RWPE1 (cell line): ENCODE measurements around the gene FRMD4B.

Source experiments
- CTCF ChIA-PET: fragments of 350-600 bp; sonication (Branson Sonifier 250); formaldehyde crosslinking; extraction: SDS; loops from one replicate; lab custom pipeline; 2021; lab: Yijun Ruan, JAX
- POLR2A ChIA-PET: fragments of 400-600 bp; formaldehyde crosslinking; extraction: SDS; loops from one replicate; lab custom pipeline; 2020; ENCODE audit warnings: antibody characterized with exemption; ENCODE audit not compliant: low non-redundant PET; lab: Yijun Ruan, JAX
- DNase-seq: peaks from one replicate; pipeline ENCODE4 v3.0.0; 2012; ENCODE audit warnings: low spot score
- H3K27ac ChIP-seq: fragments of 450-650 bp; 2 replicates; pipeline ENCODE4 v1.5.1; 2017
- CTCF ChIP-seq: fragments of 450-650 bp; conservative IDR thresholded peaks from 2 replicates; pipeline ENCODE4 v1.5.1; 2017; ENCODE audit warnings: low read depth, mild to moderate bottlenecking

FRMD4B gene

DNA sequence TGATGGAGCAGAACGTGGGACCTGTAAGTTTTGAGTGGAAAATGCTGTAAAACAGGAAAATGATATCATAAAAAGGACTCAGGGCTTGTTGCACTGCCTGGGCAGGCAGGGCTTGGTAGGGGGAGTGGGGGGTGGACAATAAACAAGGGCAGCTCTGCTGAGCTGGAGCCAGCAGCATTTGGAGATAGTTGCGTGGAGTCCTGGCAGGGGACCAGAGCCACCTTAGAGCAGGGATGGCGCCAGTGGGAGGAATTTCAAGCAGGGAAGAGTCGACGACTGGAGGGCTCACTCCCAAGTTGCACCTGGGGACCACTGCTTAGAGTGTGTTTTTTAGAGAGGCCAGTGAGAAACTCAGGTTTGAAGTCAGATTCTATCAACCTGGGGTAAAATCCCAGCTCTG, 22.7 kb upstream of the FRMD4B start:
- ChIA-PET POLR2A (no interaction called here), CTCF (interaction anchor here (0.8 kb wide), 1 partner anchor 159 kb away, joined by 3 read pairs; no protein-coding TSS in a partner anchor)
- no peak overlapping the region for H3K27ac ChIP-seq
- DNase-seq = no peak
- no peak for TF ChIP-seq CTCF

DNA sequence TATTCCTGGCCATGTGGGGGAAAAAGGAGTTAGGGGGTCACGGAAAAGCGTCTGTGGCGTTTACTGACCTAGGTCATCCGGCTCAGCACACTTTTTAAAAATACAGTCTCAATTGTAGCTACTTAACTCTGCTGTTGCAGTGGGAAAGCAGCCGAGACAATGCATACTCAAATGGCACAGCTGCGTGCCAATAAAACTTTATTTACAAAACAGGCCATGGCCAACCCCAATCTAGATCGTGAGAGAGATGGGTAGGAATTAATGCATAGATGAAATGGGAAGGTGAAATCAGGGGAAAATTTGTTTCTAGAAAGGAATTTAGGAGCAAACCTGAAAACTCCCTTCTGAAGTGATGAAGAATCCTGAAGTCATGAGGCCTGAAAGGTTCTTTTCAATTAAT, 22.0 kb upstream of the FRMD4B start:
- no peak for DNase-seq
- ChIA-PET POLR2A (no interaction called here), CTCF (interaction anchor here (0.8 kb wide), 1 partner anchor 159 kb away, joined by 3 read pairs; no protein-coding TSS in a partner anchor)
- no peak overlapping the region for H3K27ac ChIP-seq
- no peak for TF ChIP-seq CTCF

DNA sequence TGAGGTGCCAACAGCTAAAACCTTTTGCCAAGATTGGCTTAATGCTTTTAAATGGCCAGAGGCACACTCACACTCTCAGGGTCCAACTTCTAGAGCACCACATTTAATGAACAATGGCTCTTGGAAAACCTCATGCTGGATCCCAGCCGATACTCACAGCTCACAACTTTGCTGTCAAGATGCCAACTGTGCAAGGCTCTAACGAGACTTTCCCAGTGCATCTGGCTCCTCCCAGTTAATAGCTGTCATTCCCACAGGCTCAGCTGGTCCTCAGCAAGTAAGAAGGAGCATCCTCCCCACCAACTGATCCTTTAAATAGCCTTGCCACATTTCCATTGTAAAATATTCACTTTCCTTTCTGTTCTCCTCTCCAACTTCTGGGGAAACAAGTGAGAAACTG, 20.3 kb upstream of the FRMD4B start:
- H3K27ac ChIP-seq = no peak overlapping the region
- DNase-seq = no peak
- TF ChIP-seq CTCF = no peak
- ChIA-PET POLR2A (no interaction called here), CTCF (no interaction called here)

DNA sequence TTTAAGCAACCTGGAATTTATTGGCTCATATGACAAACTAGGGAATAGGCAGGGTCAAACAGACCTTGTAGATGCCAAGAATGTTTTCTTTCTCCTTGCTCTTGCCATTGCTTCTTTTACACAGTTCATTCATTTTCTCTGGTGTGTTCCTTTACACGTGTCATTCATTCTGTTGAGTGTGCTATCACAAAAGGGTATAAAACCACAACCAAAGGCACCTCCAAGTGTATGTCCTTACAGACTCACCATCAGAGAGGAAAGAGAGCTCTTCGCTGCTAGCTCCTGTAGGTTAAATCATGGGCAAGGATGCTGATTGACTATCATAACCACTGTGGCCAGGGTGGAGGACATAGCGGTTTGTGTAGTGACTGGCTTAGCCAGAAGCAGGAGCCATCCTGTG, 19.2 kb upstream of the FRMD4B start:
- no peak for DNase-seq
- no peak for TF ChIP-seq CTCF
- H3K27ac ChIP-seq = no peak overlapping the region
- ChIA-PET POLR2A (no interaction called here), CTCF (no interaction called here)

- no peak for TF ChIP-seq CTCF
- ChIA-PET CTCF (no interaction called here), POLR2A (no interaction called here)
- DNase-seq = no peak
- H3K27ac ChIP-seq = no peak overlapping the region
Observed at GRCh38 chr3:69403454-69403853, 17.6 kb upstream of the FRMD4B start.

GRCh38 chr3:69400683-69401082, 14.8 kb upstream of the FRMD4B start:
- POLR2A ChIA-PET = no interaction called here
- TF ChIP-seq CTCF = no peak
- no peak for DNase-seq
- CTCF ChIA-PET = no interaction called here
- H3K27ac ChIP-seq = no peak overlapping the region

GRCh38 chr3:69392850-69393249, 7.0 kb upstream of the FRMD4B start:
- CTCF ChIA-PET = no interaction called here
- POLR2A ChIA-PET = no interaction called here
- DNase-seq = no peak
- H3K27ac ChIP-seq = no peak overlapping the region
- no peak for TF ChIP-seq CTCF
